Neuronal stem cell (in vitro differentiated cells): Measurements from ENCODE around the gene DCST1.

ENCODE experiments used
- DNase-seq: peaks from one replicate; pipeline ENCODE4 v3.0.0-alpha.2; 2013; ENCODE audit warnings: low spot score
- H2AFZ ChIP-seq: one replicate; pipeline ENCODE4 v1.6.1; 2013; ENCODE audit warnings: mild to moderate bottlenecking, low read length, inconsistent platforms
- H2AK5ac ChIP-seq: 2 replicates; pipeline ENCODE4 v1.6.1; 2013; ENCODE audit warnings: low read depth, mild to moderate bottlenecking, inconsistent platforms, low read length, moderate library complexity, mixed read lengths
- H2BK120ac ChIP-seq: 2 replicates; pipeline ENCODE4 v1.6.1; 2013; ENCODE audit warnings: low read depth, mild to moderate bottlenecking, inconsistent platforms, low read length, moderate library complexity, mixed read lengths
- H2BK12ac ChIP-seq: one replicate; pipeline ENCODE4 v1.6.1; 2013; ENCODE audit warnings: low read length, inconsistent platforms
- H2BK15ac ChIP-seq: 2 replicates; pipeline ENCODE4 v1.6.1; 2013; ENCODE audit warnings: mild to moderate bottlenecking, low read length, inconsistent platforms, mixed read lengths
- H2BK5ac ChIP-seq: one replicate; pipeline ENCODE4 v1.6.1; 2013; ENCODE audit warnings: inconsistent platforms, mild to moderate bottlenecking, low read length, moderate library complexity
- H3K14ac ChIP-seq: one replicate; pipeline ENCODE4 v1.6.1; 2013; ENCODE audit warnings: low read length, inconsistent platforms
- H3K18ac ChIP-seq: 2 replicates; pipeline ENCODE4 v1.6.1; 2013; ENCODE audit warnings: low read length, inconsistent platforms
- H3K23ac ChIP-seq: 2 replicates; pipeline ENCODE4 v1.6.1; 2013; ENCODE audit warnings: low read depth, mild to moderate bottlenecking, mixed read lengths, low read length, inconsistent platforms; ENCODE audit not compliant: poor library complexity
- H3K27ac ChIP-seq: replicated peaks from 3 replicates; pipeline ENCODE4 v1.5.1; 2013; ENCODE audit warnings: low read length, inconsistent platforms
- H3K27me3 ChIP-seq, 3 experiments: 2 replicates each; pipeline ENCODE4 v1.6.1; 2013; ENCODE audit warnings: low read length in 3 of 3, mild to moderate bottlenecking in 2 of 3, inconsistent platforms in 1 of 3, low read depth in 1 of 3, mixed read lengths in 1 of 3, moderate library complexity in 1 of 3; ENCODE audit not compliant: control insufficient read depth in 3 of 3, insufficient read depth in 3 of 3
- H3K36me3 ChIP-seq, 2 donors: replicated peaks in 1 of 2; 2 replicates each; pipeline ENCODE4 v1.6.1; 2013; ENCODE audit warnings: low read length in 2 of 2; ENCODE audit not compliant: control insufficient read depth in 2 of 2, insufficient read depth in 2 of 2
- H3K4ac ChIP-seq: 2 replicates; pipeline ENCODE4 v1.6.1; 2013; ENCODE audit warnings: inconsistent platforms, mild to moderate bottlenecking, low read length, moderate library complexity
- H3K4me1 ChIP-seq, 2 donors: 1 replicate in 1 of 2; 2 replicates in 1 of 2; pipeline ENCODE4 v1.6.1; 2013; ENCODE audit warnings: low read length in 2 of 2, low read depth in 1 of 2; ENCODE audit not compliant: control insufficient read depth in 2 of 2, insufficient read depth in 1 of 2
- H3K4me2 ChIP-seq: one replicate; pipeline ENCODE4 v1.6.1; 2013; ENCODE audit warnings: mild to moderate bottlenecking, low read length, inconsistent platforms; ENCODE audit not compliant: insufficient read depth, poor library complexity, severe bottlenecking
- H3K4me3 ChIP-seq, 2 donors: 2 replicates each; pipeline ENCODE4 v1.5.1; 2013; ENCODE audit warnings: low read length in 2 of 2, mild to moderate bottlenecking in 2 of 2, inconsistent platforms in 1 of 2, moderate library complexity in 1 of 2
- H3K79me1 ChIP-seq: one replicate; pipeline ENCODE4 v1.6.1; 2013; ENCODE audit warnings: low read depth, mild to moderate bottlenecking, inconsistent platforms, low read length, moderate library complexity
- H3K9ac ChIP-seq: one replicate; pipeline ENCODE4 v1.6.1; 2013; ENCODE audit warnings: mild to moderate bottlenecking, low read depth, low read length, inconsistent platforms; ENCODE audit not compliant: poor library complexity
- H3K9me3 ChIP-seq, 2 donors: replicated peaks in 1 of 2; 2 replicates each; pipeline versions ENCODE3 to v1.6.1; 2013; ENCODE audit warnings: low read length in 2 of 2, mild to moderate bottlenecking in 2 of 2, inconsistent platforms in 1 of 2, low read depth in 1 of 2, mixed read lengths in 1 of 2, moderate library complexity in 1 of 2; ENCODE audit not compliant: control insufficient read depth in 2 of 2, insufficient read depth in 1 of 2
- H4K8ac ChIP-seq: one replicate; pipeline ENCODE4 v1.6.1; 2013; ENCODE audit warnings: low read depth, mild to moderate bottlenecking, inconsistent platforms, low read length, moderate library complexity
- H4K91ac ChIP-seq: one replicate; pipeline ENCODE4 v1.6.1; 2013; ENCODE audit warnings: low read length, low read depth, mild to moderate bottlenecking, inconsistent platforms; ENCODE audit not compliant: poor library complexity
- WGBS, 2 donors: extraction: QIAGEN DNeasy Blood & Tissue Kit; methylation state at CpG; one replicate each; pipeline ENCODE4 v1.1.7; 2013; ENCODE audit warnings: missing lambda C conversion rate in 2 of 2, mixed read lengths in 1 of 2; ENCODE audit not compliant: insufficient read length in 2 of 2, insufficient replicate concordance in 1 of 2; ENCODE audit errors: extremely low coverage in 2 of 2; 5-methylcytosine and 5-hydroxymethylcytosine counted together

The DCST1 gene

GRCh38 chr1:155003766-155004351 lies 29.8 kb upstream of the DCST1 start:
- Histone ChIP-seq H2BK12ac (peak overlapping the region; percentile 3), H3K4me1 (peaks cover 22% of the 10 kb centered on the region in 2 donors), H4K91ac (peak overlapping the region; percentile 85), H2AFZ (peak overlapping the region; percentile 84), H4K8ac (no peak overlapping the region), H3K9ac (peak overlapping the region; percentile 85), H2BK15ac (peak overlapping the region; percentile 69), H3K79me1 (peaks cover 12% of the 10 kb centered on the region), H3K36me3 (no peaks in the 10 kb centered on the region), H2BK5ac (peak overlapping the region; percentile 97), H3K9me3 (no peaks in the 10 kb centered on the region), H3K27me3 (no peaks in the 10 kb centered on the region), H3K4me3 (peak overlapping the region; percentile 89 to 90), H2BK120ac (peak overlapping the region; percentile 94), H3K27ac (peak overlapping the region; percentile 40), H3K18ac (peak overlapping the region; percentile 97), H3K4me2 (peak overlapping the region; percentile 99), H3K4ac (peak overlapping the region; percentile 95), H3K14ac (peak overlapping the region; percentile 94), H3K23ac (peak overlapping the region; percentile 80), H2AK5ac (peak overlapping the region; percentile 72)
- DNase-seq = no peak
- no CpG with 5 or more reads among the region's 34 CpGs for WGBS, 2 donors

GRCh38 chr1:155004352-155005075 lies 29.1 kb upstream of the DCST1 start:
- Histone ChIP-seq H3K4me3 (peak overlapping the region; percentile 89 to 90), H2AK5ac (peak overlapping the region; percentile 72), H3K9me3 (no peaks in the 10 kb centered on the region), H2BK12ac (peak overlapping the region; percentile 3), H4K91ac (no peak overlapping the region), H4K8ac (peak overlapping the region; percentile 65), H3K4me1 (peaks cover 20 to 23% of the 10 kb centered on the region in 2 donors), H2BK5ac (peak overlapping the region; percentile 97), H2BK120ac (no peak overlapping the region), H3K9ac (peak overlapping the region; percentile 3), H3K23ac (no peak overlapping the region), H3K27me3 (no peaks in the 10 kb centered on the region), H3K27ac (peak overlapping the region; percentile 9), H3K4ac (no peak overlapping the region), H3K18ac (peak overlapping the region; percentile 60), H3K79me1 (peaks cover 12% of the 10 kb centered on the region), H2AFZ (peak overlapping the region; percentile 84), H3K14ac (no peak overlapping the region), H3K4me2 (peak overlapping the region; percentile 99), H3K36me3 (no peaks in the 10 kb centered on the region), H2BK15ac (peak overlapping the region; percentile 47)
- no CpG with 5 or more reads among the region's 5 CpGs for WGBS, 2 donors
- no peak for DNase-seq

GRCh38 chr1:155005076-155006011 lies 28.3 kb upstream of the DCST1 start:
- Histone ChIP-seq H3K4me1 (peaks cover 13 to 23% of the 10 kb centered on the region in 2 donors), H3K9ac (no peak overlapping the region), H2BK12ac (peak overlapping the region; percentile 41), H4K8ac (peak overlapping the region; percentile 65), H3K27me3 (no peaks in the 10 kb centered on the region), H3K4me3 (no peak overlapping the region), H3K4ac (no peak overlapping the region), H2AFZ (no peak overlapping the region), H2BK15ac (peak overlapping the region; percentile 92), H3K18ac (peak overlapping the region; percentile 71), H4K91ac (no peak overlapping the region), H3K9me3 (no peaks in the 10 kb centered on the region), H3K4me2 (peak overlapping the region; percentile 11), H2BK5ac (peak overlapping the region; percentile 97), H3K36me3 (no peaks in the 10 kb centered on the region), H3K79me1 (peaks cover 12% of the 10 kb centered on the region), H2AK5ac (peak overlapping the region; percentile 81), H3K14ac (no peak overlapping the region), H2BK120ac (no peak overlapping the region), H3K27ac (no peak overlapping the region), H3K23ac (no peak overlapping the region)
- DNase-seq = no peak
- no CpG with 5 or more reads among the region's 17 CpGs for WGBS, 2 donors
